Activated CD8-positive, alpha-beta T cell treated with anti-CD3 and anti-CD28 coated beads, Interleukin-2, amount 10 ng/mL, durations not matched to agents 7 days and 5 days (primary cell): ENCODE results near the gene DTNBP1. TPM values are rescaled to one million over a fixed set of nuclear protein-coding genes. Genes with fewer than 3 reads are reported as not detected.
"Not testable (repeated sequence)": the region's sequence is repeated elsewhere in the genome, so short reads cannot be mapped to it uniquely, and the experiment has no call there.

Source experiments
- ATAC-seq: fragments of 150-1000 bp; cut with Tn5 transposase; one replicate; pipeline ENCODE4 v1.10.0; 2021; ENCODE audit warnings: moderate library complexity
- CTCF ChIA-PET: fragments of 350-600 bp; sonication (Branson Sonifier 250); formaldehyde crosslinking; loops from one replicate; lab custom pipeline; 2021; ENCODE audit warnings: antibody characterized with exemption; lab: Charles Lee
- POLR2A ChIA-PET: fragments of 350-600 bp; sonication (Branson Sonifier 250); formaldehyde crosslinking; loops from one replicate; lab custom pipeline; 2021; ENCODE audit warnings: antibody characterized with exemption; lab: Charles Lee
- DNase-seq: peaks from one replicate; pipeline ENCODE4 v3.0.0-alpha.2; 2020
- H3K27ac Mint-ChIP-seq: one replicate; pipeline ENCODE4 v1.8.0; 2021; ENCODE audit warnings: mild to moderate bottlenecking, mixed read lengths
- H3K27me3 Mint-ChIP-seq: one replicate; pipeline ENCODE4 v1.8.0; 2021; ENCODE audit warnings: low read depth, mixed read lengths
- H3K36me3 Mint-ChIP-seq: one replicate; pipeline ENCODE4 v1.8.0; 2021; ENCODE audit warnings: low read depth, mixed read lengths
- H3K4me1 Mint-ChIP-seq: one replicate; pipeline ENCODE4 v1.8.0; 2021; ENCODE audit warnings: low read depth, mixed read lengths
- H3K4me3 Mint-ChIP-seq: one replicate; pipeline ENCODE4 v1.8.0; 2021; ENCODE audit warnings: mild to moderate bottlenecking, mixed read lengths
- H3K9me3 Mint-ChIP-seq: one replicate; pipeline ENCODE4 v1.8.0; 2022; ENCODE audit warnings: mixed read lengths; ENCODE audit not compliant: insufficient read depth
- total RNA-seq, 2 experiments: library from RNA; stranded (reverse); gene quantifications; one replicate each; pipeline ENCODE4 v1.2.3, GENCODE V29; 2021

DTNBP1 gene
- total RNA-seq, 2 experiments from 2014 or later = 17.7 to 19.0 TPM

DNA sequence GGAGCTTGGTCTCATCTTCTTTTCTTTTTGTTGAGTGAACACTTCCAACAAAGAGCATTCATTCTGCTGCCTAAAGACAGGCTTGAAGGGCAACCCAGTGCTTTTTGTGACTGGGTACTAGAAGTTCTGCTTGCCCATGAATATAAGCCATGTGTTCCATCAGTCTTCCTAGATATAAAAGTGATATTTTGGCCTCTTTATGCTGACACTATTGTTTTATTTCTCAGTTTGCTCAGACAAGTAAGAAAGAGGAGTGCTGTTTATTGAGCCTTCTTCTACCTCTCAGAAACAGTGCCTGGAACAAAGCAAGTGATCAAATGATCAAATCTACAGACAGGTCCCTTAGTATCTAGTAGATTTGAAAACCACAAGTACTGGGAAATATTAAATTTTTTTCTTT lies 2.4 kb upstream of the DTNBP1 start:
- CTCF ChIA-PET = interaction anchor here (0.9 kb wide), 1 partner anchor 26 kb away, joined by 3 read pairs; no protein-coding TSS in a partner anchor
- H3K27ac Mint-ChIP-seq = no peak overlapping the region
- H3K4me1 Mint-ChIP-seq = peaks cover 19% of the 10 kb centered on the region
- peaks cover 23% of the 10 kb centered on the region for H3K27me3 Mint-ChIP-seq
- POLR2A ChIA-PET = interaction anchor here (1.0 kb wide), 1 partner anchor 466 kb away, joined by 3 read pairs; no protein-coding TSS in a partner anchor
- no peak overlapping the region for H3K4me3 Mint-ChIP-seq
- peaks cover 9% of the 10 kb centered on the region for H3K36me3 Mint-ChIP-seq
- DNase-seq = no peak
- no peaks in the 10 kb centered on the region for H3K9me3 Mint-ChIP-seq
- ATAC-seq = no peak

DNA sequence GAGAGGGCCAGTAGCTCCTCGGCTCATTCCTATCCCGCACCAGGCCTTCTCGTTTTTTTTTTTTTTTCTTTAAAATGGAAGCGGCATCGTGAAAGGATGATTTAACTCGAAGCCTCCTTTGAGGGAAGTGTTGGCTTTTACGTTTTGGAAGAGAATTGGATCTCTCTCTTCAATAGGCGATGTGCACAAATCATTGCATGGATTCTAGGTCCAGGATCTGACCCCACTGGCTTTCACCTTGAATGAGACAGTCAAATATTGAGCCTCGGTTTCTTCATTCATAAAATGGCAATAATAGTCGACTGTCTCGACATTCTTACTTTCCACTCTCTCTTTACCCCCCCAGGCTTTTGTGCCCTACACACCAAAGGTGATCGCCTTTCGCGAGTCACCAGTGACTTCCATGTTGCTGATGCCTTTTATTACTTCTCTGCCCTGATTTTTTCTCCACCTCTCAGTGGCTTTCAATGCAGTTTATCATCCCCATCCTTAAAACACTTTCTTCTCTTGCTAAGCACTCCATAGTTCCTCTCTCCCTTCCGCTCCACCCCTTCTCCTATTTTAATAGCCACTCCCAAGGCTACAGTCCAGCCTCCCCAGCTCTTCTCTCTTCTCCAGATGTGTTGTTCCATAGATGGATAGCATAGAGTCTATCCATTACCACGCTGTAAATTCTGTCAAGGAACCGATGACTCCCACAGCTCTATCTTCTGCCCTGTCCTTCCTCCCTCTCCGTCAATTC lies 473 bp upstream of the DTNBP1 start:
- DNase-seq (no peak), ATAC-seq (no peak)
- Mint-ChIP-seq H3K4me1 (peaks cover 22% of the 10 kb centered on the region), H3K27ac (peak overlapping the region; percentile 78), H3K9me3 (no peaks in the 10 kb centered on the region), H3K27me3 (peaks cover 15% of the 10 kb centered on the region), H3K4me3 (peak overlapping the region; percentile 76), H3K36me3 (peaks cover 14% of the 10 kb centered on the region)
- POLR2A ChIA-PET = interaction anchor here (0.5 to 1.9 kb wide), 3 partner anchors 11 to 468 kb away, joined by 3 to 9 read pairs (median 3); no protein-coding TSS in a partner anchor
- CTCF ChIA-PET = interaction anchor here (1.0 to 1.8 kb wide), 2 partner anchors 10 to 520 kb away, joined by 3 to 5 read pairs; no protein-coding TSS in a partner anchor

DNA sequence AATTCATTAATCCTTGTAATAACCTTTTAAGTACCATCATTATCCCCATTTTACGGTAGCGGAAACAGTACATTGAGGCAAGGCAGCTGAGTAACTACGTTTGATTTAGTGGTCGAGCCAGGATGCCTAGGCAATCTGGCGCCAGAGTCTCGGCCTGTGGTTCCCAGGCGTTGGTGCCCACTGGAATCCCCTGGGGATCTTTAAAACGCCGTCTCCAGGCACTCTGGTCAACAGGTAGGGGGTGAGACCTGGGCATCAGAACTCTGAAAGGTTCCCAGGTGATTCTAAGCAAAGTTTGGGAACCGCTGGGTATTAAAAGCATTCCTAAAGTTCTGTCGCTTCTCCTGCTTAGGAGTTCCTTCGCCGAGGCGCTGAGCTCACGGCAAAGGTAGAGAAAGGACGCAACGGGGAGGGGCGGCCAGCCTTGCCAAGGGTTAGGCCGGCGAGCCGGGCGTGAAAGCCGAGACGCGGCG lies 939 bp downstream of the DTNBP1 start:
- H3K4me3 Mint-ChIP-seq = peak overlapping the region; percentile 80
- ChIA-PET CTCF (interaction anchor here (1.8 kb wide), 1 partner anchor 12 kb away, joined by 5 read pairs; no protein-coding TSS in a partner anchor), POLR2A (interaction anchor here (0.8 to 1.9 kb wide), 4 partner anchors 9 to 575 kb away, joined by 3 to 9 read pairs (median 4); partner anchors contain the start of gene MYLIP)
- ATAC-seq (no peak), DNase-seq (no peak)
- no peaks in the 10 kb centered on the region for H3K9me3 Mint-ChIP-seq
- H3K36me3 Mint-ChIP-seq = peaks cover 14% of the 10 kb centered on the region
- peaks cover 24% of the 10 kb centered on the region for H3K4me1 Mint-ChIP-seq
- H3K27me3 Mint-ChIP-seq = peaks cover 12% of the 10 kb centered on the region
- H3K27ac Mint-ChIP-seq = peak overlapping the region; percentile 65

DNA sequence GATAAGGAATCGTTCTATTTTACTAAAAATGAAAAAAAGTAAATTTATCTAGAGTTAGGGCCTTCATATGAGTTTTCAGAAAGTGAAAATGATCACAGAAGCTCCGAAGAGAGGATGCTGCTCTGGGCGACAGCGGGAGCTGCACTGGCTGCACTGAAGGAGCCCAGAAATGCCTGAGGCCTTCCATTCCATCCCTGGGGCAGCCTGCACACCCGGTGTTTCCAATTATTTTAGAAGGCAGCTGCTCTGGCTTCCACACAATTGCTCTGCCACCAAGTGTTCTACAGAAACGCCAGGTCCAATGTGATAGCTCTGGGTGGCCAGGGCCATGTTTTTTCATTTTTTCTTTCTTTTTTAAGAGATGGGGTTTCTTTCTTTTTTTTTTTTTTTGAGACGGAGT lies 3.6 kb downstream of the DTNBP1 start:
- H3K27me3 Mint-ChIP-seq = peaks cover 9% of the 10 kb centered on the region
- no peak overlapping the region for H3K27ac Mint-ChIP-seq
- ChIA-PET POLR2A (no interaction called here), CTCF (interaction anchor here (1.1 kb wide), 1 partner anchor 10 kb away, joined by 4 read pairs; no protein-coding TSS in a partner anchor)
- no peak for DNase-seq
- no peak overlapping the region for H3K4me3 Mint-ChIP-seq
- ATAC-seq = no peak
- peaks cover 14% of the 10 kb centered on the region for H3K36me3 Mint-ChIP-seq
- H3K4me1 Mint-ChIP-seq = peaks cover 24% of the 10 kb centered on the region
- H3K9me3 Mint-ChIP-seq = no peaks in the 10 kb centered on the region

DNA sequence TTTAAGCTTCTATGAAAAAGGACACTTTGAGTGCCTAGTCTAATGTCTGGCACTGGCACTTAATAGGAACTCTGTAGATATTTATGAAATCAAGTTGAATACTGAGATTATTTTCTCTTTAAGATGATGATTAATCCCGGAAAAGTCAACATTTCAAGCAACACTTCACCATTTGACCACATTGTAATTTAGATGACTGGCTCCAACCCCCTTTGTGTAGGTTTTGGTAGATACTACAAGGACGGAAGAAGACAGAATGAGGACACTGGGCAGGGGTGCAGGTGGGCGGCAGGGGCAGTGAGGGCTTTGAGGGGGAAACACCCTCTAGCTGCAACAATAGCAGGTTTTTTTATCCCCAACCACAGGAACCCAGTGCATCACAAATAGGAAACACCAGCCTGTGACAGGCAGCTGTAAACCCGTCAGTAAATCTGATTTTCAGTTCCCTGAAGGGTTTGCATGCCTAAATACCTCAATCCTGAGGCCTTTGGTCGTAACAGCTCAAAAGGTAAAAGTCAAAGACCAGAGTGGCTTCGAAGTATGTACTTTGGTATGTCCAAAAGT lies 4.6 kb downstream of the DTNBP1 start:
- DNase-seq = no peak
- Mint-ChIP-seq H3K36me3 (peaks cover 14% of the 10 kb centered on the region), H3K4me1 (peaks cover 24% of the 10 kb centered on the region), H3K4me3 (no peak overlapping the region), H3K27ac (no peak overlapping the region), H3K9me3 (no peaks in the 10 kb centered on the region), H3K27me3 (no peaks in the 10 kb centered on the region)
- POLR2A ChIA-PET = interaction anchor here (0.6 kb wide), 1 partner anchor 123 kb away, joined by 3 read pairs; no protein-coding TSS in a partner anchor
- CTCF ChIA-PET = interaction anchor here (1.0 kb wide), 1 partner anchor 34 kb away, joined by 3 read pairs; no protein-coding TSS in a partner anchor
- ATAC-seq = no peak

DNA sequence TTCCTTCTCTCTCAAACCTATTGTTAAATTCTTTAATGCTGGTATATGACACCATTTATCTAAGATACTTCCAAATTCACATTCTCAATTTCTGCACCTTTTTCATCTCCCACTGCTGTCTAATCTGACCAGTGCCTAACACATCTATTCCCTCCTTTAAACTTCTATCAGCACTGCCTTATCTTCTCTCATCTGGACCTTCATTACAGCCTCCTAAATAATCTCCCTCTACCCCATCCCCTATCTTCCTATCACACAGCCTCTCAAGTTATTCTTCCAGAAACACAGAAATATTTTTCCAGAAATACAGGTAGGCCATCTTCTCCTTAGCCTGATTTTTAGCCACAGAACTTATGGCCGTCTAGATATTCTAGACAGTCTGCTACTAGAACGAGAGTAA lies 5.5 kb downstream of the DTNBP1 start:
- Mint-ChIP-seq H3K4me3 (no peak overlapping the region), H3K4me1 (peaks cover 21% of the 10 kb centered on the region), H3K36me3 (peaks cover 14% of the 10 kb centered on the region), H3K9me3 (no peaks in the 10 kb centered on the region), H3K27me3 (no peaks in the 10 kb centered on the region), H3K27ac (no peak overlapping the region)
- ChIA-PET POLR2A (interaction anchor here (0.6 kb wide), 1 partner anchor 122 kb away, joined by 3 read pairs; no protein-coding TSS in a partner anchor), CTCF (interaction anchor here (1.0 kb wide), 2 partner anchors 15 to 33 kb away, joined by 3 read pairs; no protein-coding TSS in a partner anchor)
- ATAC-seq (no peak), DNase-seq (no peak)

DNA sequence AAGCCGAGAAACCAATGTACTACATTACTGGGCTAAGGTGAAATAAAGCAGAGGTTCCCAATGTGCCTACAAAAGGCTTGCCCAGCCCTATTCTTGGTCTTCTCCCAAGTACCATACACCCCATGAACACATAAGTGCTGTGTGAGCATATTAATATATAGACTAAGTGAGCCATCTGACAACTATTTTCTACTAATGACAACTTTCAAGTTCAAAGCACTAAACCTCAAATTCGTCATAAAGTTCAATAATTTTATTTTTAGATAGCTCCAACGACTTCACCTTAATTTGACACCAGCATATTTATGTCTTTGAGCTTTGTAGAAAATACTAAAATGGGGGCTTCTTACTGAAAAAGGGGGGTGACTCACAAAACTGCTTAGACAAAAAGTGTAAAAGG lies 6.7 kb downstream of the DTNBP1 start:
- peaks cover 14% of the 10 kb centered on the region for H3K36me3 Mint-ChIP-seq
- H3K4me3 Mint-ChIP-seq = no peak overlapping the region
- DNase-seq = no peak
- POLR2A ChIA-PET = no interaction called here
- no peaks in the 10 kb centered on the region for H3K9me3 Mint-ChIP-seq
- H3K4me1 Mint-ChIP-seq = peaks cover 14% of the 10 kb centered on the region
- CTCF ChIA-PET = no interaction called here
- no peaks in the 10 kb centered on the region for H3K27me3 Mint-ChIP-seq
- H3K27ac Mint-ChIP-seq = no peak overlapping the region
- no peak for ATAC-seq

DNA sequence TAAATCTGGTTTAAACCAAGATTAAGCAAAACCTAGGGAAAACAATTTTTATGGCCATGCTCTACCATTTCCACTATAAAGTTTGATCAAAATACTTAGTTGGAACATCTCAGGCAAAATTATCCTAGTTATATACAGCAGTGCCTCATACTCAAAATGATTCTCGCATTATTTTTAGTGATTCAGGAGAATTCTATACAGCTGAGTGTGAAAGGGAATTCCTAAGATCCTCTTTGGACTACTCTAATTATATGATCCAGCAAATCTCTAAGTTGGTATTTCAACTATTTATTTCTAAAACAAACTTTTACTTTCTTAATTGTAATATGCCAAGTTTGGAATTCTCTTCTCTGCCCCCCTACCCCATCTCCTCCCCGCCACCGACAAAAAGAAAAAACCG lies 8.6 kb downstream of the DTNBP1 start:
- no peak for DNase-seq
- no peak for ATAC-seq
- ChIA-PET POLR2A (interaction anchor here (2.7 kb wide), 1 partner anchor 8 kb away, joined by 9 read pairs; the partner anchor contains the start of gene DTNBP1), CTCF (no interaction called here)
- H3K27ac Mint-ChIP-seq = no peak overlapping the region
- peaks cover 14% of the 10 kb centered on the region for H3K4me1 Mint-ChIP-seq
- H3K4me3 Mint-ChIP-seq = no peak overlapping the region
- no peaks in the 10 kb centered on the region for H3K27me3 Mint-ChIP-seq
- no peaks in the 10 kb centered on the region for H3K9me3 Mint-ChIP-seq
- H3K36me3 Mint-ChIP-seq = peaks cover 10% of the 10 kb centered on the region

DNA sequence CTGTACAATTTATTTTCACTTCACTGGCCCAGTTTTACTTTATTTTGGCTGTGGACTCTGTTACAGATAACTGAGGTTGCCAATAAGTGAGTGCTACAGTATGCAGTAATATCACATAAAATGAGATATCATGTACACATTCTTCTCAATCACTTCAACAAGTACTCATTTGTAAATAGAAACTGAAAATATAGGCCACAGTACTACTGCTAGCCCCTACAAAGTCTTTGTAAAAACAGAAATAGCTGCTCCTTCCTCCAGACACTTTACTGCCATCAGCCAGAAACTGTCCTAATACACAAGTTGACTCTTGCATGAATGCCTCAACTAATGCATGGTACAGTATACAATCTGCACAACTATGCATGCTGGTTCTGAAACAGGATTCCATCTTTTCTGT lies 9.2 kb downstream of the DTNBP1 start:
- DNase-seq (no peak), ATAC-seq (no peak)
- peaks cover 10% of the 10 kb centered on the region for H3K4me1 Mint-ChIP-seq
- H3K27ac Mint-ChIP-seq = no peak overlapping the region
- ChIA-PET POLR2A (interaction anchor here (2.7 kb wide), 1 partner anchor 9 kb away, joined by 9 read pairs; the partner anchor contains the start of gene DTNBP1), CTCF (interaction anchor here (0.8 to 2.2 kb wide), 3 partner anchors 29 to 553 kb away, joined by 3 to 9 read pairs (median 3); no protein-coding TSS in a partner anchor)
- no peaks in the 10 kb centered on the region for H3K27me3 Mint-ChIP-seq
- no peaks in the 10 kb centered on the region for H3K9me3 Mint-ChIP-seq
- H3K36me3 Mint-ChIP-seq = peaks cover 14% of the 10 kb centered on the region
- no peak overlapping the region for H3K4me3 Mint-ChIP-seq

DNA sequence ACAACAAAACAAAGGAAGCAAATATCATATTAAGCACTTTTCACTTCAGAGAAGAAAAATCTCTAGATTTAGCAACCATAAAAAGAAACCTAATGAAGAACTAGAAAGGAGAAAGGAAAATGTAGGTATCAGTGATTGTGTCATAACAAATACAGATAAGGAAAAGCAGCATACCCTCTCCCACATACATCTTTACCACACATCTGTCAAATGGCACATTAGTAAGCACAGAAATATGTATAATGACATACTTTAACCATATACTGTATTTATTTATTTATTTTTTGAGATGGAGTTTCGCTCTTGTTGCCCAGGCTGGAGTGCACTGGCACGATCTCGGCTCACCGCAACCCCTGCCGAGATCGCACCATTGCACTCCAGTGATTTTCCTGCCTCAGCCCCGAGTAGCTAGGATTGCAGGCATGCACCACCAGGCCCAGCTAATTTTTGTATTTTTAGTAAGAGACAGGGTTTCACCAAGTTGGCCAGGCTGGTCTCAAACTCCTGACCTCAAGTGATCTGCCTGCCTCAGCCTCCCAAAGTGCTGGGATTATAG lies 12.7 kb downstream of the DTNBP1 start:
- DNase-seq, H3K4me1 Mint-ChIP-seq, H3K27me3 Mint-ChIP-seq, H3K27ac Mint-ChIP-seq, H3K4me3 Mint-ChIP-seq, ATAC-seq, POLR2A ChIA-PET: not testable (repeated sequence)
- Mint-ChIP-seq H3K36me3 (peaks cover 43% of the 10 kb centered on the region), H3K9me3 (peaks cover 17% of the 10 kb centered on the region)
- CTCF ChIA-PET = interaction anchor here (0.8 to 1.2 kb wide), 2 partner anchors 17 to 42 kb away, joined by 3 read pairs; no protein-coding TSS in a partner anchor

DNA sequence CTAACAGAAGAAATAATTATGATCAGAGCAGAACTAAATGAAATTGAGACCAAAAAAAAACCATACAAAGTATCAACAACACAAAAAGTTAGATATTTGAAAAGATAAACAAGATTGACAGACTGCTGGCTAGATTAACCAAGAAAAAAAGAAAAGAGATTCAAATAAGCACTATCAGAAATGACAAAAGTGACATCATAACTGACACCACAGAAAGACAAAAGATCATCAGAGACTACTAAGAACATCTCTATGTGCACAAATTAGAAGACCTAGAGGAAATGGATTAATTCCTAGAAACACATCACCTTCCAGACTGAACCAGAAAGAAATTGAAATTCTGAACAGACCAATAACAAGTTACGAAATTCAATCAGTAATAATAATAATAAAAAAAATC lies 17.9 kb downstream of the DTNBP1 start:
- CTCF ChIA-PET = no interaction called here
- ATAC-seq = no peak
- H3K36me3 Mint-ChIP-seq = peaks cover 85% of the 10 kb centered on the region
- POLR2A ChIA-PET = no interaction called here
- no peak for DNase-seq
- H3K27me3 Mint-ChIP-seq = no peaks in the 10 kb centered on the region
- H3K9me3 Mint-ChIP-seq = peaks cover 45% of the 10 kb centered on the region
- no peak overlapping the region for H3K27ac Mint-ChIP-seq
- H3K4me1 Mint-ChIP-seq = peaks cover 3% of the 10 kb centered on the region
- no peak overlapping the region for H3K4me3 Mint-ChIP-seq
